ENCODE results near the gene EXOC6B.

EXOC6B gene

GRCh38 chr2:72362733-72363132 lies 463.1 kb downstream of the EXOC6B start:
- no peak for FAIRE-seq
- no peak for TF ChIP-seq POU2F2 (IDR thresholded peaks at IDR 0.05; ENCODE audit: low read depth, low read length)
- no peak for TF ChIP-seq PAX5 (IDR thresholded peaks at IDR 0.05; ENCODE audit: insufficient read depth, low read length, severe bottlenecking)
- no peak for TF ChIP-seq TAF1 (IDR thresholded peaks at IDR 0.05; ENCODE audit: low read depth, low read length)
- DNase-seq (ENCODE audit: insufficient read length, low spot score): no peak

GRCh38 chr2:72361521-72361920 lies 464.3 kb downstream of the EXOC6B start:
- TF ChIP-seq TAF1 (IDR thresholded peaks at IDR 0.05; ENCODE audit: low read depth, low read length) (no peak), POU2F2 (IDR thresholded peaks at IDR 0.05; ENCODE audit: low read depth, low read length) (no peak), SPI1 (IDR thresholded peaks at IDR 0.05; ENCODE audit: low read depth, low read length) (no peak), PAX5 (IDR thresholded peaks at IDR 0.05; ENCODE audit: insufficient read depth, low read length, severe bottlenecking) (no peak), POLR2A (IDR thresholded peaks at IDR 0.05; ENCODE audit: low read depth, low read length) (no peak), POLR2AphosphoS5 (IDR thresholded peaks at IDR 0.05; ENCODE audit: low read depth, low read length) (no peak)
- no peak for DNase-seq (ENCODE audit: insufficient read length, low spot score)
- FAIRE-seq: no peak

- FAIRE-seq (no peak), DNase-seq (ENCODE audit: insufficient read length, low spot score) (no peak)
- no peak for TF ChIP-seq SPI1 (IDR thresholded peaks at IDR 0.05; ENCODE audit: low read depth, low read length)
- TF ChIP-seq TAF1 (IDR thresholded peaks at IDR 0.05; ENCODE audit: low read depth, low read length): no peak
- TF ChIP-seq POLR2A (IDR thresholded peaks at IDR 0.05; ENCODE audit: low read depth, low read length): no peak
- TF ChIP-seq PAX5 (IDR thresholded peaks at IDR 0.05; ENCODE audit: insufficient read depth, low read length, severe bottlenecking): no peak
- TF ChIP-seq POU2F2 (IDR thresholded peaks at IDR 0.05; ENCODE audit: low read depth, low read length): no peak
- no peak for TF ChIP-seq POLR2AphosphoS5 (IDR thresholded peaks at IDR 0.05; ENCODE audit: low read depth, low read length)
Measured at GRCh38 chr2:72361042-72361441, 464.8 kb downstream of the EXOC6B start.

- TF ChIP-seq SPI1 (IDR thresholded peaks at IDR 0.05; ENCODE audit: low read depth, low read length) (no peak), PAX5 (IDR thresholded peaks at IDR 0.05; ENCODE audit: insufficient read depth, low read length, severe bottlenecking) (no peak), TAF1 (IDR thresholded peaks at IDR 0.05; ENCODE audit: low read depth, low read length) (no peak), POU2F2 (IDR thresholded peaks at IDR 0.05; ENCODE audit: low read depth, low read length) (no peak), POLR2A (IDR thresholded peaks at IDR 0.05; ENCODE audit: low read depth, low read length) (no peak), POLR2AphosphoS5 (IDR thresholded peaks at IDR 0.05; ENCODE audit: low read depth, low read length) (no peak)
- FAIRE-seq (no peak), DNase-seq (ENCODE audit: insufficient read length, low spot score) (no peak)
Measured at GRCh38 chr2:72350852-72351251, 475.0 kb downstream of the EXOC6B start.

GRCh38 chr2:72349016-72349415 lies 476.8 kb downstream of the EXOC6B start:
- TF ChIP-seq SPI1 (IDR thresholded peaks at IDR 0.05; ENCODE audit: low read depth, low read length) (no peak), PAX5 (IDR thresholded peaks at IDR 0.05; ENCODE audit: insufficient read depth, low read length, severe bottlenecking) (no peak)
- FAIRE-seq (no peak), DNase-seq (ENCODE audit: insufficient read length, low spot score) (no peak)

- TF ChIP-seq PAX5 (IDR thresholded peaks at IDR 0.05; ENCODE audit: insufficient read depth, low read length, severe bottlenecking) (no peak), POLR2AphosphoS5 (IDR thresholded peaks at IDR 0.05; ENCODE audit: low read depth, low read length) (no peak), POLR2A (IDR thresholded peaks at IDR 0.05; ENCODE audit: low read depth, low read length) (no peak)
- DNase-seq (ENCODE audit: insufficient read length, low spot score) (no peak), FAIRE-seq (no peak)
Measured at GRCh38 chr2:72347081-72347480, 478.8 kb downstream of the EXOC6B start.

GRCh38 chr2:72341639-72342038 lies 484.2 kb downstream of the EXOC6B start:
- FAIRE-seq (no peak), DNase-seq (ENCODE audit: insufficient read length, low spot score) (no peak)
- TF ChIP-seq PAX5 (IDR thresholded peaks at IDR 0.05; ENCODE audit: insufficient read depth, low read length, severe bottlenecking) (no peak), POU2F2 (IDR thresholded peaks at IDR 0.05; ENCODE audit: low read depth, low read length) (no peak), POLR2A (IDR thresholded peaks at IDR 0.05; ENCODE audit: low read depth, low read length) (no peak), TAF1 (IDR thresholded peaks at IDR 0.05; ENCODE audit: low read depth, low read length) (no peak), POLR2AphosphoS5 (IDR thresholded peaks at IDR 0.05; ENCODE audit: low read depth, low read length) (no peak), SPI1 (IDR thresholded peaks at IDR 0.05; ENCODE audit: low read depth, low read length) (no peak)

GRCh38 chr2:72340665-72341064 lies 485.2 kb downstream of the EXOC6B start:
- TF ChIP-seq PAX5 (IDR thresholded peaks at IDR 0.05; ENCODE audit: insufficient read depth, low read length, severe bottlenecking) (no peak), POU2F2 (IDR thresholded peaks at IDR 0.05; ENCODE audit: low read depth, low read length) (no peak), SPI1 (IDR thresholded peaks at IDR 0.05; ENCODE audit: low read depth, low read length) (no peak), POLR2AphosphoS5 (IDR thresholded peaks at IDR 0.05; ENCODE audit: low read depth, low read length) (no peak), POLR2A (IDR thresholded peaks at IDR 0.05; ENCODE audit: low read depth, low read length) (no peak), TAF1 (IDR thresholded peaks at IDR 0.05; ENCODE audit: low read depth, low read length) (no peak)
- DNase-seq (ENCODE audit: insufficient read length, low spot score): no peak
- FAIRE-seq: no peak

- no peak for FAIRE-seq
- no peak for DNase-seq (ENCODE audit: insufficient read length, low spot score)
- TF ChIP-seq POU2F2 (IDR thresholded peaks at IDR 0.05; ENCODE audit: low read depth, low read length) (no peak), POLR2AphosphoS5 (IDR thresholded peaks at IDR 0.05; ENCODE audit: low read depth, low read length) (no peak), TAF1 (IDR thresholded peaks at IDR 0.05; ENCODE audit: low read depth, low read length) (no peak), PAX5 (IDR thresholded peaks at IDR 0.05; ENCODE audit: insufficient read depth, low read length, severe bottlenecking) (no peak), POLR2A (IDR thresholded peaks at IDR 0.05; ENCODE audit: low read depth, low read length) (no peak), SPI1 (IDR thresholded peaks at IDR 0.05; ENCODE audit: low read depth, low read length) (no peak)
Measured at GRCh38 chr2:72338076-72338475, 487.8 kb downstream of the EXOC6B start.

GRCh38 chr2:72332720-72333119 lies 493.1 kb downstream of the EXOC6B start:
- no peak for FAIRE-seq
- TF ChIP-seq POU2F2 (IDR thresholded peaks at IDR 0.05; ENCODE audit: low read depth, low read length) (no peak), SPI1 (IDR thresholded peaks at IDR 0.05; ENCODE audit: low read depth, low read length) (no peak), TAF1 (IDR thresholded peaks at IDR 0.05; ENCODE audit: low read depth, low read length) (no peak), POLR2A (IDR thresholded peaks at IDR 0.05; ENCODE audit: low read depth, low read length) (no peak), PAX5 (IDR thresholded peaks at IDR 0.05; ENCODE audit: insufficient read depth, low read length, severe bottlenecking) (no peak), POLR2AphosphoS5 (IDR thresholded peaks at IDR 0.05; ENCODE audit: low read depth, low read length) (no peak)
- no peak for DNase-seq (ENCODE audit: insufficient read length, low spot score)

All from GM12891 (cell line).